Subcutaneous adipose tissue (tissue), 4 donors: ENCODE data around the gene FOXK2. TPM values are rescaled to one million over a fixed set of nuclear protein-coding genes. Genes with fewer than 3 reads are reported as not detected.

Experiments used
- total RNA-seq, 4 donors: library from RNA; depleted of rRNA; stranded (reverse); fragments of >200 nt; gene quantifications; one replicate each; pipeline ENCODE4 v1.1.0, GENCODE V29; 2016
- TF ChIP-seq, protein P1 (sequence below): fragments of 450-650 bp; IDR thresholded peaks from one replicate; pipeline ENCODE4 v1.5.1; 2016; ENCODE audit warnings: low read depth, mild to moderate bottlenecking, control low read depth, antibody characterized with exemption, moderate library complexity

Gene FOXK2
- total RNA-seq, 4 donors from 2014 or later = 22.0 to 42.2 (median 35.0) TPM

DNA sequence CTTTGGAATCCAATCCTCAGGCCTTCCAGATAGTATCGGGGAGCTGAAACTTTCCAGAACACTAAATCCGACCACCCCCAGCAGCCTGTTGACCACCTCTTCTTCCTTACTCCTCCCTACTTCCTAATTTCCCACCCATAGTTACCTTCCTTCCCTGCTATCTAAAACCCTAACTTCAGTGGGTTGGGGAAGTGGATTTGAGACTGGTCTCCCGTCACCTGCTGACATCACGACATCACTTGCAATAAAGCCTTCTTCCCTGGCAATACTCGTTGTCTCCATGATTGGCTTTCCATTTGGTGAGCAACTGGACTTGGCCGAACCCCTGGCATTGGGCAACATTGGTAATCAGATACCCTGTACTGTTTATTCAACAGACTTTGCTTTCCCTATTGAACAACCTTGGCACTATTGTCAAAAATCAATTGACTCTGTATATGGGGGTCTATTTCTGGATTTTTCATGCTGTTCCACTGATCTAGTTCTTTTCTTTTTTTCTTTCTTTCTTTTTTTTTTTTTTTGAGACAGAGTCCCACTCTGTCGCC is 11.8 kb upstream of the FOXK2 start:
- TF ChIP-seq, protein P1, sequence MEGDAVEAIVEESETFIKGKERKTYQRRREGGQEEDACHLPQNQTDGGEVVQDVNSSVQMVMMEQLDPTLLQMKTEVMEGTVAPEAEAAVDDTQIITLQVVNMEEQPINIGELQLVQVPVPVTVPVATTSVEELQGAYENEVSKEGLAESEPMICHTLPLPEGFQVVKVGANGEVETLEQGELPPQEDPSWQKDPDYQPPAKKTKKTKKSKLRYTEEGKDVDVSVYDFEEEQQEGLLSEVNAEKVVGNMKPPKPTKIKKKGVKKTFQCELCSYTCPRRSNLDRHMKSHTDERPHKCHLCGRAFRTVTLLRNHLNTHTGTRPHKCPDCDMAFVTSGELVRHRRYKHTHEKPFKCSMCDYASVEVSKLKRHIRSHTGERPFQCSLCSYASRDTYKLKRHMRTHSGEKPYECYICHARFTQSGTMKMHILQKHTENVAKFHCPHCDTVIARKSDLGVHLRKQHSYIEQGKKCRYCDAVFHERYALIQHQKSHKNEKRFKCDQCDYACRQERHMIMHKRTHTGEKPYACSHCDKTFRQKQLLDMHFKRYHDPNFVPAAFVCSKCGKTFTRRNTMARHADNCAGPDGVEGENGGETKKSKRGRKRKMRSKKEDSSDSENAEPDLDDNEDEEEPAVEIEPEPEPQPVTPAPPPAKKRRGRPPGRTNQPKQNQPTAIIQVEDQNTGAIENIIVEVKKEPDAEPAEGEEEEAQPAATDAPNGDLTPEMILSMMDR = no peak

DNA sequence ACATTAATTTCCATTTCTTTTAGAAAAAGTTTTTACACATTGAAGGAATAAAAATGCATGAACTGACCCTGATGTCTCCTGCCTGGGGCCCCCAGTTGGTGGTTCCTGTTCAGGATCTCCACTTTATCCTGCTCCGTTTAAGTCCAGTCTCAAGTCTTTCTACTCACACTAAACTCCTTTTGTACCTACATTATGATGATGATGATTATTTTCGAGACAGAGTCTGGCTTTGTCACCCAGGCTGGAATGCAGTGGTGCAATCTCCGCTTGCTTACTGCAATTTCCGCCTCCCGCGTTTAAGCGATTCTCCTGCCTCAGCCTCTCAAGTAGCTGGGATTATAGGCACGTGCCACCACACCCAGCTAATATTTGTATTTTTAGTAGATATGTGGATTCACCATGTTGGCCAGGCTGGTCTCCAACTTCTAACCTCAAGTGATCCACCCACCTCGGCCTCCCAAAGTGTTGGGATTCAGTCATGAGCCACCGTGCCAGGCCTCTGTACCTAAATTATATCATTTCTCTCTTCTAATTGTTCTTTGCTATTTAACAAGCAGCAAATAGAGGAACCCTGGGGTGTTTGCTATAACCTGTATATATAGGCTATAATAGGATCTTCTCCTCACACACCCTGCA is 2.2 kb upstream of the FOXK2 start:
- TF ChIP-seq, protein P1 = no peak

DNA sequence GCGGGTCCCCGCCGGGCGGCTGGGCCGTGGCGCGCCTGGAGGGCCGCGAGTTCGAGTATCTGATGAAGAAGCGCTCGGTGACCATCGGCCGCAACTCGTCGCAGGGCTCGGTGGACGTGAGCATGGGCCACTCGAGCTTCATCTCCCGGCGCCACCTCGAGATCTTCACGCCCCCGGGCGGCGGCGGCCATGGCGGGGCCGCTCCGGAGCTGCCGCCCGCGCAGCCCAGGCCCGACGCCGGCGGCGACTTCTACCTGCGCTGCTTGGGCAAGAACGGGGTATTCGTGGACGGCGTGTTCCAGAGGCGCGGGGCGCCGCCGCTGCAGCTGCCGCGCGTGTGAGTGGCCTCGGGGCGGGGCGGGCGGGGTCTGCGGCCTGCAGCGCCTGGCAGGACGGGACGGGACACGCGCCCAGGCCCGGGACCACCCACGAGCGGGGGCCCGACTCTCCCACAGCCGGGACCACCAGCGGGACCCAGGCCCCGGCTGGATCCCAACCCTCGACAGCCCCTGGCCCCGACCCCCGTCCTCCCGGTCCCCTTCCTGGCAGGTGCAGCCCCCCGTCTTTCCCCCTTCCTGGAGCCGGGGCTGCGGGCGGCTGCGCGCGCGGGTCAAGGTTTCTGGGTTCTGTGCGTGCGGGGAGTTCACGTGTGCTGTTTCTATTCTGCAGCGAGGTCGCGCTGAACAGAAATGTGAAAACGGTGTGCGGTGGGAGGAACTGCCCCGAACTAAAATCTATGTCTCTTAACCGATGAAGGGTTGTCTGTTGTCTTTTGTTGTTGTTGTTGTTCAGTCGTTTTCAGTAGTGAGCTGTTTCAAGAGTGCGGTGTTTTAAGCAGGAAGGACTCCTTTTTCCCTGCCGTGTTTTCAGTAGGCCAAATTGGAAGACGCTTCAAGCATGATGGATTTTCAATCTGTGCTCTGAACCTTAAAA is 705 bp downstream of the FOXK2 start:
- TF ChIP-seq, protein P1 = no peak

DNA sequence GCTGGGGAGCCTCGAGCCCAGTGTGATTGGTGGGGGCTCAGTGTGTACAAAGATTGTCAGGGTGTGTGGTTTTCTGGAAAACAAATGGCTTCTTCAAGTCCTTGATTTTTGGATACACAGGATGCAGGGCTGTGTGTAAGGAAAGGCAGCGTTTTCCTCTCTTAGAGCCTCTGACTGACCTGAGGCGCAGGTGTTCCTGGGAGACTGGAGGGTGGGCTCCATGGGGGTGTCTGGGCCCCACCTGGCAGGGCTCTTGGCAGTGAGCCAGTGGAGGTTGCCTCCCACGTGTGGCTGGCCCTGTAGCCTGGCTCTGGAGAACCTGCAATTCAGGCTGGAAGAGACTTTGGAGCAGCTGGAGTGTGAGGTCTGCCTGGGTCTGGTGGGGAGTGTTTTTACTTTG is 5.0 kb downstream of the FOXK2 start:
- TF ChIP-seq, protein P1 = no peak

DNA sequence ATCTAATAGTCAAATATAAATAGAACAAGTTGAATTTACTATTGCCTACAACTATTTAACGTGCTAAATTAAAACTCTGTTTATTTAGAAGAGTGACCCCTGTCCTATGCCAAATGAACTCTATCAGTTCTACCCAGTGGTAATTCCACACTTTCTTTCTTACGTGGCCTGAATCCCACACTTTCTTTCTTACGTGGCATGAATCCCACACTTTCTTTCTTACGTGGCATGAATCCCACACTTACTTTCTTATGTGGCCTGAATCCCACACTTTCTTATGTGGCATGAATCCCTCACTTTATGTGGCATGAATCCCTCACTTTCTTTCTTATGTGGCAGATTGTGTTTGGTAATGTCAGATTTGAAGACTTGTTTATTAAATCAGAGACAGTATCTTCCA is 6.2 kb downstream of the FOXK2 start:
- TF ChIP-seq, protein P1 = no peak

DNA sequence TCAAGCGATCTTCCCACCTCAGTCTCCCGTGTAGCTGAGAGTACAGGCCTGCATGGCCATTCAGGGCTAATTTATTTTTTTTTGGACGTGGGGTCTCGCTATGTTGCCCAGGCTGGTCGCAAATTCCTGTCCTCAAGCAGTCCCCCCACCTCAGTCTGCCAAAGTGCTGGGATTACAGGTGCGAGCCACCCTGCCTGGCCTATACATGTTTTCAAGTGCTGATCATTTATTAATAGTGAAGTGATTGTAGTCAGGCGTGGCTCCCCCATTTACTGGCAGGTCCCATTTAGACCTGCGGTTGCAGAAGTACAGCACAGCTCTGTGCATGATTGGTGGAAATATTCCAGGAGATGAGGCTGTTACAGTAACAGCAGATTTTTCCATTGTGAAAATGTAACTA is 8.4 kb downstream of the FOXK2 start:
- TF ChIP-seq, protein P1 = no peak
